Esophagus squamous epithelium (tissue), 5 donors: Measurements from ENCODE around the gene ATP6V1D. TPM values are rescaled to one million over a fixed set of nuclear protein-coding genes. Genes with fewer than 3 reads are reported as not detected.

Experiments used
- DNase-seq: peaks from one replicate; lab custom pipeline; 2025; lab: John Stamatoyannopoulos, UW
- H3K27ac ChIP-seq, 4 donors: fragments of 200-600 bp; sonication (generic); one replicate each; pipeline ENCODE4 v1.5.1; 2016 to 2019; ENCODE audit warnings: mild to moderate bottlenecking in 1 of 4
- H3K27me3 ChIP-seq, 4 donors: fragments of 200-600 bp; sonication (generic); 1 replicate in 3 of 4; 2 replicates in 1 of 4; pipeline versions ENCODE4 v1.5.1 to v1.6.0; 2017 to 2021; ENCODE audit warnings: antibody characterized with exemption in 1 of 4
- H3K36me3 ChIP-seq, 3 donors: fragments of 200-600 bp; sonication (generic); one replicate each; pipeline ENCODE4 v1.5.1; 2016 to 2019
- H3K4me1 ChIP-seq, 3 donors: fragments of 200-600 bp; sonication (generic); one replicate each; pipeline ENCODE4 v1.5.1; 2017 to 2019
- H3K4me3 ChIP-seq, 4 donors: fragments of 200-600 bp; sonication (generic); 1 replicate in 3 of 4; 2 replicates in 1 of 4; pipeline ENCODE4 v1.5.1; 2016 to 2019; ENCODE audit warnings: mild to moderate bottlenecking in 2 of 4, moderate library complexity in 1 of 4
- H3K9me3 ChIP-seq, 3 donors: fragments of 200-600 bp; sonication (generic); one replicate each; pipeline ENCODE4 v1.5.1; 2016 to 2019
- CTCF ChIP-seq, 6 experiments: fragments of 450-650 bp in 4 of 6; fragments of 200-600 bp in 2 of 6; sonication (generic) in 2 of 6; IDR thresholded peaks; one replicate each; pipeline ENCODE4 v1.5.1; 2016 to 2019; ENCODE audit warnings: antibody characterized with exemption in 6 of 6, mild to moderate bottlenecking in 4 of 6, moderate library complexity in 4 of 6
- POLR2A ChIP-seq, 4 donors: fragments of 450-650 bp; IDR thresholded peaks; one replicate each; pipeline ENCODE4 v1.6.1; 2017; ENCODE audit warnings: antibody characterized with exemption in 4 of 4, mild to moderate bottlenecking in 4 of 4, moderate library complexity in 3 of 4
- WGBS, 2 donors: methylation state at CpG; one replicate each; pipeline ENCODE4 v1.1.5; 2018; 5-methylcytosine and 5-hydroxymethylcytosine counted together
- intact Hi-C: fragments of 100-400 bp; cut with DNase I; formaldehyde crosslinking; loops from one replicate; pipeline ENCODE4 v1.15.0; 2022
- total RNA-seq, 4 donors: library from RNA; depleted of rRNA; stranded (reverse); fragments of >200 nt; gene quantifications; one replicate each; pipeline ENCODE4 v1.1.0, GENCODE V29; 2016
- donor health status: DM: yes; HTN: yes; CAD: no.

The ATP6V1D gene
- total RNA-seq, 4 donors from 2014 or later, result 110 to 142 (median 129) TPM

- intact Hi-C loops, result no loop called here
- Histone ChIP-seq H3K4me3 (no peak overlapping the region), H3K27me3 (no peaks in the 10 kb centered on the region), H3K36me3 (peaks cover 0 to 41% (median 0%) of the 10 kb centered on the region in 3 donors), H3K4me1 (no peaks in the 10 kb centered on the region), H3K27ac (no peak overlapping the region), H3K9me3 (no peaks in the 10 kb centered on the region)
- WGBS, 2 donors, result 83 to 86% methylated on average over 2 of the region's 2 CpGs
- no peak for DNase-seq
- TF ChIP-seq POLR2A (IDR thresholded peaks at IDR 0.05) (no peak), CTCF (IDR thresholded peaks at IDR 0.05) (no peak)
Observed at GRCh38 chr14:67396381-67396970, 36.9 kb upstream of the ATP6V1D start.

GRCh38 chr14:67395876-67396189 lies 36.2 kb upstream of the ATP6V1D start:
- intact Hi-C loops, result no loop called here
- 78 to 88% methylated on average over 5 of the region's 5 CpGs for WGBS, 2 donors
- H3K36me3 ChIP-seq, result peaks cover 0 to 41% (median 0%) of the 10 kb centered on the region in 3 donors
- TF ChIP-seq CTCF (IDR thresholded peaks at IDR 0.05), result no peak
- TF ChIP-seq POLR2A (IDR thresholded peaks at IDR 0.05), result no peak
- H3K4me3 ChIP-seq, result no peak overlapping the region
- no peak for DNase-seq
- H3K27ac ChIP-seq, result no peak overlapping the region
- no peaks in the 10 kb centered on the region for H3K9me3 ChIP-seq
- no peaks in the 10 kb centered on the region for H3K27me3 ChIP-seq
- no peaks in the 10 kb centered on the region for H3K4me1 ChIP-seq

GRCh38 chr14:67395086-67395875 lies 35.7 kb upstream of the ATP6V1D start:
- WGBS, 2 donors, result 93 to 96% methylated on average over 3 to 10 of the region's 16 CpGs
- no peaks in the 10 kb centered on the region for H3K9me3 ChIP-seq
- TF ChIP-seq CTCF (IDR thresholded peaks at IDR 0.05), result no peak
- TF ChIP-seq POLR2A (IDR thresholded peaks at IDR 0.05), result no peak
- no peak overlapping the region for H3K27ac ChIP-seq
- H3K4me3 ChIP-seq, result no peak overlapping the region
- H3K27me3 ChIP-seq, result no peaks in the 10 kb centered on the region
- intact Hi-C loops, result no loop called here
- no peaks in the 10 kb centered on the region for H3K4me1 ChIP-seq
- H3K36me3 ChIP-seq, result peaks cover 0 to 41% (median 0%) of the 10 kb centered on the region in 3 donors
- no peak for DNase-seq

GRCh38 chr14:67393689-67394088 lies 34.1 kb upstream of the ATP6V1D start:
- Histone ChIP-seq H3K27me3 (no peaks in the 10 kb centered on the region), H3K4me3 (no peak overlapping the region), H3K4me1 (no peaks in the 10 kb centered on the region), H3K9me3 (no peaks in the 10 kb centered on the region), H3K36me3 (peaks cover 0 to 46% (median 0%) of the 10 kb centered on the region in 3 donors), H3K27ac (no peak overlapping the region)
- WGBS, 2 donors, result 66 to 75% methylated on average over 5 to 6 of the region's 6 CpGs
- TF ChIP-seq POLR2A (IDR thresholded peaks at IDR 0.05), result no peak
- no peak for TF ChIP-seq CTCF (IDR thresholded peaks at IDR 0.05)
- intact Hi-C loops, result no loop called here
- no peak for DNase-seq

GRCh38 chr14:67392800-67393199 lies 33.2 kb upstream of the ATP6V1D start:
- TF ChIP-seq CTCF (IDR thresholded peaks at IDR 0.05), result no peak
- no peak for TF ChIP-seq POLR2A (IDR thresholded peaks at IDR 0.05)
- H3K4me3 ChIP-seq, result no peak overlapping the region
- H3K4me1 ChIP-seq, result no peaks in the 10 kb centered on the region
- no peaks in the 10 kb centered on the region for H3K27me3 ChIP-seq
- H3K36me3 ChIP-seq, result peaks cover 0 to 55% (median 0%) of the 10 kb centered on the region in 3 donors
- no peaks in the 10 kb centered on the region for H3K9me3 ChIP-seq
- DNase-seq, result no peak
- 60 to 80% methylated on average over 1 to 2 of the region's 9 CpGs for WGBS, 2 donors
- no peak overlapping the region for H3K27ac ChIP-seq
- intact Hi-C loops, result no loop called here
